Fibroblast of the conjunctiva (primary cell): Measurements from ENCODE around the gene FGD6.
"Not testable (repeated sequence)": the region's sequence is repeated elsewhere in the genome, so short reads cannot be mapped to it uniquely, and the experiment has no call there.

Experiments
- DNase-seq: peaks from one replicate; pipeline ENCODE4 v3.0.0-alpha.2; 2010; ENCODE audit warnings: low read depth

Gene FGD6

GRCh38 chr12:95234187-95234586 lies 16.9 kb upstream of the FGD6 start:
- not testable (repeated sequence) for DNase-seq

GRCh38 chr12:95231190-95231589 lies 13.9 kb upstream of the FGD6 start:
- DNase-seq: no peak

DNA sequence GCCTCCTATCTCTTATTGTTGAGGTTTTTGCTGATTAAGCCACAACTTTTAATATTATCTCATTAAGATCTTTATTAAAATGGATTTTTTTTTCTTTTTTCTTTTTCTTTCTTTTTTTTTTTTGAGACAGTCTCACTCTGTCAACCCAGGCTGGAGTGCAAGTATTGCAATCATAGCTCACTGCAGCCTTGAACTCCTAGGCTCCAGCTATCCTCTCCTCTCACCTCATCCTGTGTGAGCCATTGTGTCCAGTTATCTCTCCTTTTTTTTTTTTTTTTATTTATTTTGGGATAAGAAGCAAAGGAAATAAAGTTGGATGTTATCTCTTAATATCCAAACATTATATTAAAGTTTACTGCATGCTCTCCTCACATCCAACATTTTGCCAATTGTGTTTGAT lies 13.0 kb upstream of the FGD6 start:
- no peak for DNase-seq

DNA sequence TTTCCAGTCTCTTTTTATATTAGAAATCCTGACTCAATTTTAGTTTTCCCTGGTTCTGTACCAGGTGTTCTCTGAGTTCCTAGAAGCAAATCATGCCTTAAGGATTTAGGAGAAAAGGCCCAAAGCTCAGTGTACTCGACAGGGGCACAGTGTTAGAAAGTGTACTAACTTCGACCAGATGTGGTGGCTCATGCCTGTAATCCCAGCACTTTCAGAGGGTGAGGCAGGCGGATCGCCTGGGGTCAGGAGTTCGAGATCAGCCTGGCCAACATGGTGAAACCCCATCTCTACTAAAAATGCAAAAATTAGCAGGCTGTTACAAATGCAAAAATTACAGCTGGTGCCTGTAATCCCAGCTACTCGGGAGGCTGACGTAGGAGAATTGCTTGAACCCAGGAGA lies 12.4 kb upstream of the FGD6 start:
- no peak for DNase-seq

GRCh38 chr12:95228617-95229016 lies 11.3 kb upstream of the FGD6 start:
- DNase-seq: no peak

- no peak for DNase-seq
These were observed 10.6 kb upstream of the FGD6 start for GRCh38 chr12:95227818-95228356.

GRCh38 chr12:95225645-95226212 lies 8.5 kb upstream of the FGD6 start:
- DNase-seq: no peak

DNA sequence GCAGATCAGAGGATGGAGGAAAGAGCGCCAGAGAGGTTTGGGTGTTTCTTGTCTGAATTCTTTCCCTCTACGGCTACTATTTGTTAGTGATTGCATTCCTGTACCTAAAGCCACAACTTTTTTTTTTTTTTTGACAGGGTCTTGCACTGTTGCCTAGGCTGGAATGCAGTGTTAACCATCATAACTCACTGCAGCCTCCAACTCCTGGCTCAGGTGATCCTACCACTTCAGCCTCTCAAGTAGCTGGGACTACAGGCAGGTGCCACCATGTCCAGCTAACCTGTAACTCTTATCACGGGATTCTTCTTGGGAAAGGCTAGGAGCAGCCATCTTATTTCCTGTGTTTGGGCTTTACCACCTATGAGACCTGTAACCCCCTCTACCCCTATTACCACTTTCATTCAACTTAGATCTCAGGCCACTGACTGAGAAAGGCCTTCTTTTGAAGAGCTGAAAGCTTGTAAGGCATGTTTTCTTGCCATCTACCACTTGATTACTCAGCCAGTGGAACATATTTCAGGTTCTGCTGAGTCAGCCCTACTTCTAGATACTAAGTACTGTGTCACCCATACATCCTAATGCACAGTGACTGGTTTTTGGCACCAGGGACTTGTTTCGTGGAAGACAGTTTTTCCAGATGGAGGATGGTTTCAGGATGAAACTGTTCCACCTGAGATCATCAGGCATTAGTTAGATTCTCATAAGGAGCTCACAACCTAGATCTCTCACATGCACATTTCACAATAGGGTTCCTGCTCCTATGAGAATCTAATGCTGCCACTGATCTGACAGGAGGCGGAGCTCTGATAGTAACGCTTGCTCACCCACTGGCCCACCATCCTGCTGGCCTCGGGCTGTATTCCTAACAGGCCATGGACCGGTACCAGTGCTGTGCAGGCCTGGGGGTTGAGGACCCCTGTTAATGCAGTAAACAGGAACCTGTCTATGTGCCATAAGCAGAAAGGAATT lies 7.2 kb upstream of the FGD6 start:
- no peak for DNase-seq

- no peak for DNase-seq
These were observed 3.5 kb upstream of the FGD6 start for GRCh38 chr12:95220726-95221125.

- DNase-seq: no peak
These were observed 2.9 kb upstream of the FGD6 start for GRCh38 chr12:95220190-95220589.

DNA sequence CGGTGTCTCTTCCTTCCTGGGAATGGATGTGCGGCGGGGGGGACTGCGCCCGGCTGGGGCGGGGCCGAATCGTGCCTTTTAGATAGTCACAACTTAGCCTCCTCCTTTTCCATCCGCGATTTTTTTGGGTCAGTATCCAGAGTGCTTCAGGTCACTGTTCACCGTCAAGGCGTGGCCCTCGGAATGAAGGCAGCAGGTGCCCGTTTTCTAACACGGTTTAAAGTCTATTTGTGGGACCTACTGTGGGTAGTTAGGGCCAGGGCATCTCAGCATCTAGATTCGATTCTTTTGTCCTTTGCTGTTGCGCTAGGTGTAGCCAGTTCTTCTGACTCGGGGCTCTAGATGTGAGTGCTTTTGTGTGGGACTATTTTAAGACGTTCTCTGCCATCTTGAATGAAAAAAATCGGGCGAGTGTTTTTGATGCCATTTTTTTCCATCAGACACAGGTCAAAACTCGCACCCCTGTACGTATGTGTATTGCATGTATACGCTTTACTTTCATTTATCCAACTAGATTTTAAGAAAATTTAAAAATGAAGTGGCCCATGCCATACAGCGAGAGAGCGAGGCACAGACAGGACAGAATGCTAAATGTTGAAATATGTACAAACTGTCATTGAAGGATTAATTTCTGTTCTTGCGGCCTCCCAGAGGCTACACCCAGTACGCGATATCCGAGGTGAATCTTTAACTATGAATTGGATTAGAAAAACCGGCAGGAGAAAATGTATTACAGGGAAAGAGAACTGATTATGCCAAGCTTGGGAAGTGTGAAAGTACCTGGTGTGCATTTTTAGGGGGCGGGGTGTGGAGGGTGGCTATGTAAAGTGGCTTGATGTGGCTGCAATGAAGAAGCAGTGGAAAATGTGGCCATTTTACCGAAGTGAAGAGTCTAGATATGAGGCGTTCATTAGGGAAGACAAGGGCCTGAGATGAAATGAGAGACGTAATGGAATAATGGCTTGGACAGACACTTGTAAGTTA lies 1.2 kb upstream of the FGD6 start:
- DNase-seq: no peak

- no peak for DNase-seq
These were observed 423 bp downstream of the FGD6 start for GRCh38 chr12:95216711-95217376.

DNA sequence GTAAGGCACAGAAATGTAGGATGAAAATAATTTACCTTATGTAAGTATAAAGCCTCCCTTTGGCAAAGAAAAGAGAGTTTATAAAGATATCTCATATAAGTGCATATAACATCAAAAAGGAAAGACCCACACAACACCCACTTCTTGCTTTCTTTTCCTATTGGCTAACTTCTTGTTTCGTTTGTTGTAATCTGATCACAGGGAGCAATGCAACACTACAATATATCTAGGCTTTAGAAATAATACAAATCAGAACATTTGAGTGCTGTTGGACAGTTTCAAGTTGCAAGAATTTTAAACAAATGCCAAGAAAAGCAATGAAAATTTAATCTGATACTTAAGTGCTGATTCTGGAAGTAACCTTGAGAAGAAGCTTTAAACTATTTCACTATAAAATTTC lies 1.3 kb downstream of the FGD6 start:
- no peak for DNase-seq

DNA sequence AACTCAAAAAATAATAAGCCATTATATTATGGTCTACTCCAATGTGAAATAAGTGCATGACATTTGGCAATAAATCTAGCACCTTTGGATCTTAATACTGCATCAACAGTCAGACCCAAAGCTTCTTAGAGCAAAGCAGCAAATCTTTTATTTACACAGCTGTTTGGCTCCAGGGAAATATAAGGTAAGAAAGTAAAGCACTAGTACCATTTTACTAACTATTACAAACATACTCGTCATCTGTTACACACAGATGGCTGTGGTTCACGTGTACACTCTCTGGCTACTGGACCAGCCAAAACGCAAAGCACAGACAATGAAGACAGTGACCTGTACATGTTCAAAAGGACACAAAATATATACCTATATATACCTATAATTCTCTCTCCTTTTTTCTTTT lies 2.8 kb downstream of the FGD6 start:
- no peak for DNase-seq

- DNase-seq: no peak
These were observed 3.3 kb downstream of the FGD6 start for GRCh38 chr12:95213928-95214327.

- DNase-seq: no peak
These were observed 4.1 kb downstream of the FGD6 start for GRCh38 chr12:95213119-95213518.

GRCh38 chr12:95212586-95212985 lies 4.7 kb downstream of the FGD6 start:
- no peak for DNase-seq

GRCh38 chr12:95208678-95209077 lies 8.6 kb downstream of the FGD6 start:
- no peak for DNase-seq

- DNase-seq: no peak
These were observed 9.9 kb downstream of the FGD6 start for GRCh38 chr12:95207407-95207806.

GRCh38 chr12:95206916-95207315 lies 10.4 kb downstream of the FGD6 start:
- no peak for DNase-seq

DNA sequence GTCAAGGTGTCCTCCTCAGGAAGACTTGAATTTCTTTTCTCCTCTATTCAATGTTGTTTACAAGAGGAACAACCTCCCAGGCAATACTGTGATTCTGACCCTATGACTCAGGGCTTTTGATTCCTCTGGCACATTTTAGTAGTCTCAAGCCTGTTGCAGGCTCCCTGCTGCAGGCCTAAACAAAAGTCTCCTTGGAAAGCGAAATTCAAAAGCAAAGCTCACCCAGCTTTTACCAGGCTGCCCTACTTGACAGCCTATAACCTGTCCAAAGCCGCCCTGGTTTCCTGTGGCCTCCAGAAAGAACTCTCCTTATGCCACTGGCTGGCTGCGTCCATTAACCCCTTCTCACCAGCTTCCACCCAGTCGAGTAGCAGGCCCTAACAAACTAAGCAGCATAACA lies 11.6 kb downstream of the FGD6 start:
- peak; percentile 67 for DNase-seq
